Loucy (cell line): Measurements from ENCODE around the gene NOXA1.

Experiments used
- H2AFZ ChIP-seq: fragments of 200-600 bp; sonication (generic); 2 replicates; pipeline ENCODE4 v1.6.0; 2016; ENCODE audit warnings: antibody characterized with exemption, mild to moderate bottlenecking, low read length, moderate library complexity
- H3F3A ChIP-seq: fragments of 200-600 bp; 2 replicates; pipeline ENCODE4 v1.6.0; 2016; ENCODE audit warnings: antibody characterized with exemption, low read depth, mild to moderate bottlenecking
- H3K27me3 ChIP-seq: fragments of 200-600 bp; sonication (generic); 2 replicates; pipeline ENCODE4 v1.6.1; 2014; ENCODE audit warnings: low read length, mild to moderate bottlenecking; ENCODE audit not compliant: insufficient read depth, poor library complexity, severe bottlenecking
- H3K36me3 ChIP-seq: fragments of 200-600 bp; sonication (generic); 2 replicates; pipeline ENCODE4 v1.6.1; 2016; ENCODE audit warnings: low read length; ENCODE audit not compliant: insufficient read depth
- H3K4me1 ChIP-seq: fragments of 200-600 bp; sonication (generic); 2 replicates; pipeline ENCODE4 v1.5.1; 2014; ENCODE audit warnings: low read length, mild to moderate bottlenecking; ENCODE audit not compliant: insufficient read depth, poor library complexity, severe bottlenecking
- H3K4me2 ChIP-seq: fragments of 200-600 bp; sonication (generic); 2 replicates; pipeline ENCODE4 v1.6.0; 2014; ENCODE audit warnings: antibody characterized with exemption, low read length, low read depth, mild to moderate bottlenecking; ENCODE audit not compliant: poor library complexity, severe bottlenecking
- H3K4me3 ChIP-seq: fragments of 200-600 bp; sonication (generic); 2 replicates; pipeline ENCODE4 v1.5.1; 2014; ENCODE audit warnings: low read length, mild to moderate bottlenecking, mixed read lengths; ENCODE audit not compliant: poor library complexity, severe bottlenecking
- H3K79me2 ChIP-seq: fragments of 200-600 bp; sonication (generic); 2 replicates; pipeline ENCODE4 v1.6.1; 2014; ENCODE audit warnings: low read length; ENCODE audit not compliant: insufficient read depth
- H3K9ac ChIP-seq: fragments of 200-600 bp; sonication (generic); 2 replicates; pipeline ENCODE4 v1.6.0; 2014; ENCODE audit warnings: mild to moderate bottlenecking, low read depth, low read length, moderate library complexity; ENCODE audit not compliant: poor library complexity, severe bottlenecking
- H3K9me2 ChIP-seq: fragments of 200-600 bp; sonication (generic); replicated peaks from 2 replicates; pipeline ENCODE4 v1.6.1; 2016; ENCODE audit warnings: low read depth, low read length, mixed read lengths
- H3K9me3 ChIP-seq: fragments of 200-600 bp; sonication (generic); 2 replicates; pipeline ENCODE4 v1.6.1; 2014; ENCODE audit warnings: mild to moderate bottlenecking, antibody characterized with exemption, low read length, low read depth; ENCODE audit not compliant: insufficient read depth
- H4K20me1 ChIP-seq: fragments of 200-600 bp; sonication (generic); 2 replicates; pipeline ENCODE4 v1.6.0; 2014; ENCODE audit warnings: antibody characterized with exemption, low read length, mild to moderate bottlenecking; ENCODE audit not compliant: insufficient read depth, poor library complexity, severe bottlenecking
- EZH2phosphoT487 ChIP-seq: fragments of 200-600 bp; IDR thresholded peaks from 2 replicates; pipeline ENCODE4 v1.6.1; 2018; ENCODE audit warnings: antibody characterized with exemption, mild to moderate bottlenecking, moderate library complexity, borderline replicate concordance
- TF ChIP-seq, protein P1 (sequence below): fragments of 200-600 bp; sonication (generic); conservative IDR thresholded peaks from 2 replicates; pipeline ENCODE4 v1.5.1; 2014; ENCODE audit warnings: mild to moderate bottlenecking, antibody characterized with exemption, low read length

The NOXA1 gene

GRCh38 chr9:137403269-137403668, 19.9 kb upstream of the NOXA1 start:
- no peaks in the 10 kb centered on the region for H3K4me1 ChIP-seq

GRCh38 chr9:137404961-137405567, 18.1 kb upstream of the NOXA1 start:
- no peak for TF ChIP-seq EZH2phosphoT487
- TF ChIP-seq, protein P1, sequence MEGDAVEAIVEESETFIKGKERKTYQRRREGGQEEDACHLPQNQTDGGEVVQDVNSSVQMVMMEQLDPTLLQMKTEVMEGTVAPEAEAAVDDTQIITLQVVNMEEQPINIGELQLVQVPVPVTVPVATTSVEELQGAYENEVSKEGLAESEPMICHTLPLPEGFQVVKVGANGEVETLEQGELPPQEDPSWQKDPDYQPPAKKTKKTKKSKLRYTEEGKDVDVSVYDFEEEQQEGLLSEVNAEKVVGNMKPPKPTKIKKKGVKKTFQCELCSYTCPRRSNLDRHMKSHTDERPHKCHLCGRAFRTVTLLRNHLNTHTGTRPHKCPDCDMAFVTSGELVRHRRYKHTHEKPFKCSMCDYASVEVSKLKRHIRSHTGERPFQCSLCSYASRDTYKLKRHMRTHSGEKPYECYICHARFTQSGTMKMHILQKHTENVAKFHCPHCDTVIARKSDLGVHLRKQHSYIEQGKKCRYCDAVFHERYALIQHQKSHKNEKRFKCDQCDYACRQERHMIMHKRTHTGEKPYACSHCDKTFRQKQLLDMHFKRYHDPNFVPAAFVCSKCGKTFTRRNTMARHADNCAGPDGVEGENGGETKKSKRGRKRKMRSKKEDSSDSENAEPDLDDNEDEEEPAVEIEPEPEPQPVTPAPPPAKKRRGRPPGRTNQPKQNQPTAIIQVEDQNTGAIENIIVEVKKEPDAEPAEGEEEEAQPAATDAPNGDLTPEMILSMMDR: no peak
- no peaks in the 10 kb centered on the region for H3K9me2 ChIP-seq
- no peaks in the 10 kb centered on the region for H4K20me1 ChIP-seq
- no peak overlapping the region for H3K4me3 ChIP-seq
- H3K36me3 ChIP-seq: no peaks in the 10 kb centered on the region
- H3K27me3 ChIP-seq: no peaks in the 10 kb centered on the region
- no peaks in the 10 kb centered on the region for H3F3A ChIP-seq
- H3K79me2 ChIP-seq: no peaks in the 10 kb centered on the region
- no peak overlapping the region for H3K9ac ChIP-seq
- no peaks in the 10 kb centered on the region for H3K4me1 ChIP-seq
- no peak overlapping the region for H3K4me2 ChIP-seq
- no peak overlapping the region for H2AFZ ChIP-seq
- H3K9me3 ChIP-seq: no peaks in the 10 kb centered on the region; the same call in 1 of the 2 replicates

More at GRCh38 chr9:137403269-137403668, 19.9 kb upstream of the NOXA1 start:
- Histone ChIP-seq H3K4me3 (no peak overlapping the region), H3K27me3 (no peaks in the 10 kb centered on the region), H3K79me2 (no peaks in the 10 kb centered on the region), H3K36me3 (no peaks in the 10 kb centered on the region), H4K20me1 (no peaks in the 10 kb centered on the region), H2AFZ (no peak overlapping the region), H3K4me2 (no peak overlapping the region), H3F3A (no peaks in the 10 kb centered on the region), H3K9me3 (no peaks in the 10 kb centered on the region; the same call in 1 of the 2 replicates), H3K9ac (no peak overlapping the region), H3K9me2 (no peaks in the 10 kb centered on the region)
- no peak for TF ChIP-seq EZH2phosphoT487
- TF ChIP-seq, protein P1: no peak

DNA sequence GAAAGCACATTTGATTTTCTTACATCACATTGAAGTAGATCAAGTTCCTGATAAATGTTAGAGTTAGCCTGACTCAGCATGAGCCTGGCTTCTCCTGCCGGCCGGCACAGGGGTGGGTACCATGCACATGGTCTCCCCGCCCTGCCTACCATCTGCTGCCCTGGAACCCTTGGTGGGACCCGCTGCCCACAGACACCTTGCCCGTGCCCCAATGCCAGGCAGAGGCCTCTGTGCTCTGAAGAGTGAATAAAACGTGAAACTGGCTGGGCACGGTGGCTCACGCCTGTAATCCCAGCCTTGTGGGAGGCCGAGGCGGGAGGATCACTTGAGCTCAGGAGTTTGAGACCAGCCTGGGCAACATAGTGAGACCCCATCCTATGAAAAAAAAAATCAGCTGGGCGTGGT, 17.5 kb upstream of the NOXA1 start:
- Histone ChIP-seq H2AFZ (no peak overlapping the region), H3K9ac (no peak overlapping the region), H3K4me2 (no peak overlapping the region), H3K4me3 (no peak overlapping the region), H3K27me3 (no peaks in the 10 kb centered on the region), H3K9me2 (no peaks in the 10 kb centered on the region), H3K36me3 (no peaks in the 10 kb centered on the region), H4K20me1 (no peaks in the 10 kb centered on the region), H3F3A (no peaks in the 10 kb centered on the region), H3K79me2 (no peaks in the 10 kb centered on the region), H3K9me3 (no peaks in the 10 kb centered on the region; the same call in 1 of the 2 replicates), H3K4me1 (no peaks in the 10 kb centered on the region)
- TF ChIP-seq, protein P1: no peak
- TF ChIP-seq EZH2phosphoT487: no peak
